ENCODE measurements around the gene MRPS34.

DNA sequence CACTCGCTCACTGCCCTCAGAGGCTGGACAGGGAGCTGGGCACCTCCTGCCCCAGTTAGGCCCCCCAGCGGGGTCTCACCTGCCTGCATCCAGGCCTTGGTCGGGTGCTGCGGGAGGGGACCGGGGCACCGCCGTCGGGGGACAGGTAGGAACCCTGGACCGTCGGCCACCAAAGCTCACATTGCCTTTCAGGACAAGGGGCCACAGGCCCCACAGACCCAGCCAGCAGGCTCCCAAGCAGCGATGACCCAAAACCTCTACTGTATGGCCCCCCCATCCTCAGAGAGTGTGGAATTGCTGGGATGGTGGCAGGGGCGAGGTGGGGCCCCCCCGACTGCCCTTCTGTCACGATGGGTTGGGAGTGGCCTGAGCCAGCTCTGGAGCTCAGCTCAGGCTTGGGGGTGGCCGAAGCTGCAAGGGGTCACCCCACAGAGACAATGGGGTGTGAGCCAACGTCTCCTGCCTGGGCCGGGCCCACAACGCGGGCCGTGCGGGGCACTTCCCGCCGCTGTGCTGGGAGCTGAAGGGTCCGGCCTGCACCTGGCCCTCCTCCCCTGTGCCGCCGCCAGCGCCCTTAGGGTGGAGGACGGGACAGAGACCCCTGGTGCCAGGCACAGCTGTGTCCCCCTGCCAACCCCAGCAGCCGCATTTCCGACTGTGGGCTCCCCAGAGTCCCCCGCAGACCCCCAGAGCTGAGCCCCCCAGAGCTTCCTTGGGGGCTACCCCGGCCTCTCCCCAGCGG lies 20.1 kb upstream of the MRPS34 start:
- TF ChIP-seq POLR2A (IDR thresholded peaks at IDR 0.05), result no peak
- TF ChIP-seq CTCF (IDR thresholded peaks at IDR 0.05), result no peak

Data from lower leg skin (tissue), 3 donors.